Osteocyte (in vitro differentiated cells): ENCODE measurements around the gene ANO6. TPM values are rescaled to one million over a fixed set of nuclear protein-coding genes. Genes with fewer than 3 reads are reported as not detected.
"Not testable (repeated sequence)": the region's sequence is repeated elsewhere in the genome, so short reads cannot be mapped to it uniquely, and the experiment has no call there.

Source experiments
- DNase-seq: peaks from one replicate; pipeline ENCODE4 v3.0.0; 2021; ENCODE audit warnings: mixed read lengths; ENCODE audit not compliant: unreplicated experiment; ENCODE audit errors: extremely low spot score
- H3K27ac Mint-ChIP-seq: one replicate; pipeline ENCODE4 v1.8.0; 2021; ENCODE audit warnings: mild to moderate bottlenecking, mixed read lengths; ENCODE audit not compliant: unreplicated experiment
- H3K27me3 Mint-ChIP-seq: one replicate; pipeline ENCODE4 v1.8.0; 2021; ENCODE audit warnings: mixed read lengths; ENCODE audit not compliant: unreplicated experiment
- H3K36me3 Mint-ChIP-seq: one replicate; pipeline ENCODE4 v1.8.0; 2021; ENCODE audit warnings: mixed read lengths; ENCODE audit not compliant: unreplicated experiment
- H3K4me1 Mint-ChIP-seq: one replicate; pipeline ENCODE4 v1.8.0; 2021; ENCODE audit warnings: mixed read lengths; ENCODE audit not compliant: unreplicated experiment
- H3K4me3 Mint-ChIP-seq: one replicate; pipeline ENCODE4 v1.8.0; 2021; ENCODE audit warnings: mild to moderate bottlenecking, moderate library complexity, mixed read lengths; ENCODE audit not compliant: unreplicated experiment
- H3K9me3 Mint-ChIP-seq: one replicate; pipeline ENCODE4 v1.8.0; 2021; ENCODE audit warnings: mixed read lengths; ENCODE audit not compliant: unreplicated experiment
- total RNA-seq: library from RNA; stranded (reverse); gene quantifications from 2 replicates; pipeline ENCODE4 v1.2.1, GENCODE V29; 2021
- TF ChIP-seq, protein P1 (sequence below): fragments of 200-600 bp; sonication (generic); IDR thresholded peaks from 2 replicates; pipeline ENCODE4 v1.5.0; 2021; ENCODE audit warnings: antibody characterized with exemption, mild to moderate bottlenecking, moderate library complexity

The ANO6 gene
- total RNA-seq, 1 donor from 2014 or later = 65.5 TPM

DNA sequence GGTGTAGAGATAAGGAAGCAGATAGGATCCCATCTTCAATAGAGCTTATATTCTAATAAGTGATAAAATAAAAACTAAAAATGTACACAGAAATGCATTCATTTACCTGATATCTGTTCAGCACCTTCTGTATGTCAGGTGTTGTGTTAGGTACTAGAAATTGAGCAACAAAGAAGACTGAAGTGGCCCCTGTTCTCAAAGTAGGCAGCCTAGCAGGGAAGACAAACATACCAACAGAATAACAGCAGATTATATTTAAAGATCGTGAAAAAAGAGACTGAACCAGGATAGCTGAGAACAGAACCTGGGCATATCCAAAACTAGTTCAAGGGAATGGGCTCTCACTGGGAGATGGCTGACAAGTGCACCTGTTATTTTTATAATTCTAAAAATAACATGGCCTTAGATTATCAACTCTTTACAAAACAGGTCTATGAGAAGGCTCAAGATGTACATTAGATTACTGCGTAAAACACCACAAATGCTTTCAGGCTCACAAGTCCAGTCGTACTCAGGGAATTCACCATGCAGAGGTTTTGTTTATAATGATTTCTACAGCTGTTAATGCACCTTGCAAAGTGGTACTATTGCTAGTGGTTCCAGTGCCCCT, 16.4 kb downstream of the ANO6 start:
- Mint-ChIP-seq H3K27me3 (no peaks in the 10 kb centered on the region), H3K4me1 (peaks cover 56% of the 10 kb centered on the region), H3K36me3 (peaks cover 5% of the 10 kb centered on the region), H3K27ac (peak overlapping the region; percentile 97), H3K9me3 (no peaks in the 10 kb centered on the region), H3K4me3 (no peak overlapping the region)
- TF ChIP-seq, protein P1, sequence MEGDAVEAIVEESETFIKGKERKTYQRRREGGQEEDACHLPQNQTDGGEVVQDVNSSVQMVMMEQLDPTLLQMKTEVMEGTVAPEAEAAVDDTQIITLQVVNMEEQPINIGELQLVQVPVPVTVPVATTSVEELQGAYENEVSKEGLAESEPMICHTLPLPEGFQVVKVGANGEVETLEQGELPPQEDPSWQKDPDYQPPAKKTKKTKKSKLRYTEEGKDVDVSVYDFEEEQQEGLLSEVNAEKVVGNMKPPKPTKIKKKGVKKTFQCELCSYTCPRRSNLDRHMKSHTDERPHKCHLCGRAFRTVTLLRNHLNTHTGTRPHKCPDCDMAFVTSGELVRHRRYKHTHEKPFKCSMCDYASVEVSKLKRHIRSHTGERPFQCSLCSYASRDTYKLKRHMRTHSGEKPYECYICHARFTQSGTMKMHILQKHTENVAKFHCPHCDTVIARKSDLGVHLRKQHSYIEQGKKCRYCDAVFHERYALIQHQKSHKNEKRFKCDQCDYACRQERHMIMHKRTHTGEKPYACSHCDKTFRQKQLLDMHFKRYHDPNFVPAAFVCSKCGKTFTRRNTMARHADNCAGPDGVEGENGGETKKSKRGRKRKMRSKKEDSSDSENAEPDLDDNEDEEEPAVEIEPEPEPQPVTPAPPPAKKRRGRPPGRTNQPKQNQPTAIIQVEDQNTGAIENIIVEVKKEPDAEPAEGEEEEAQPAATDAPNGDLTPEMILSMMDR = no peak
- DNase-seq = no peak

DNA sequence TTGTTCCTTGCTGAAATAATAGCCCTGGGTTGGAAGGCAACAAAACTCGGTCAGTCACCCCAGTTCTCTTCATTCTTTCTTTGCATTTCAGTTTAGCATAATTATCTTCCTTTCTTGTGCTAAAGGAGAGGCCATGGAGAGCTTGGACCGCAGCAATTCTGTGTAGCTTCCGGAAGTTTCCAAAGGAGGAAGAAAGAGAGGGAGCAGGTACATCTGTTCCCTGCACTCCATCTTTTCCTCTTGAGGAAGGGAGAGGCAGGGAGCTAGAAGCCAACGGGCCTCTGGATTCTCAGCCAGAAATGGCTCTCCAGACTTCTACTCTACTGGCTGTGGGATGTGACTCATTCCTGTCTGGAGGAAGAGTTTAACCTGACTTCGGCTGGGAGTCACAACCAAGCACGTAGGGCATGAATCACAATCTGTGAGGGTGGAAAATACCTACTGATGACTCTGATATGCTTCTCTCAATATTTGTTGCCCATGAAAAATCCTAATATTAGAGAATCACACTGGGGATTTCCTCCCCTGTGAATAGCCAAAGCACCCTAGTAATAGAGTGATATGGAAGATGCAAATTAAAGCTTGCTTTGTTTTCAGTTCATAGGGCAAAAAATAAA, 17.0 kb downstream of the ANO6 start:
- Mint-ChIP-seq H3K4me3 (peak overlapping the region; percentile 1), H3K4me1 (peaks cover 56% of the 10 kb centered on the region), H3K27me3 (no peaks in the 10 kb centered on the region), H3K27ac (peak overlapping the region; percentile 97), H3K36me3 (peaks cover 5% of the 10 kb centered on the region), H3K9me3 (no peaks in the 10 kb centered on the region)
- TF ChIP-seq, protein P1 = no peak
- DNase-seq = no peak

DNA sequence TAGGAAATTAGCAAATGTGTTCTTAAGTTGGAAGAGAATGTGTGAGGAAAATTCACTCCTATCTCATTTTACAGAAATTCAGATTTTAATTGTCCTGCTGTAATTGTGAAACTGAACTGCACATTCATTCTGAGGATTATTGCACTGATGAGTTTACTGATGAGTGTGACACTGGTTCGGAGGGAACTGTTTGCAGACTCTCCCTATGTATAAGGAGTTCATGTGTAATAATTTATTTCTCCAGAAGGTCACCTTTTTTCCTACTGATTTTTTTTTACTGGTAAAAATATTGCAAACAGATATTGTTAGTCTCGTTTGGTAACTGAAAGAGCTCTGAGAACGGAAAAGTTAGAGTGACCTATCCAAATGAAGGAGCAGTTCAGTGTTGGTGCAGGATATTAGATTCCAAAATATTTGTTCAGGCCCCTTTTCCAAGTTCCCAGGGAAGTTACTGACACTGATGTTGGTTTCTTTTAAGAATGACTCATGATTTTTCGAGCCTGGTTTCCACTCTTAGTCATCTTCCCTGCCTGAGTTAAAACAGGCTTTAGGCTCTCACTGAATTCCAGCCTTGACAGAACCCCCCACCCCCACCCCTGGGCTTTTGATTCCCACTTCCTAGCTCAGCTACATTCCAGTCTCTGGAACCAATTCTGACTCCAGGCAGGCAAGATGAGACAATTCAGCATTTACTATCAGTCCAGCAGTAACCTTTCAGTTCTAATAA, 18.4 kb downstream of the ANO6 start:
- no peaks in the 10 kb centered on the region for H3K27me3 Mint-ChIP-seq
- H3K27ac Mint-ChIP-seq = peak overlapping the region; percentile 97
- H3K9me3 Mint-ChIP-seq = no peaks in the 10 kb centered on the region
- no peak for DNase-seq
- H3K4me3 Mint-ChIP-seq = peak overlapping the region; percentile 55
- peaks cover 7% of the 10 kb centered on the region for H3K36me3 Mint-ChIP-seq
- H3K4me1 Mint-ChIP-seq = peaks cover 54% of the 10 kb centered on the region
- TF ChIP-seq, protein P1 = no peak

DNA sequence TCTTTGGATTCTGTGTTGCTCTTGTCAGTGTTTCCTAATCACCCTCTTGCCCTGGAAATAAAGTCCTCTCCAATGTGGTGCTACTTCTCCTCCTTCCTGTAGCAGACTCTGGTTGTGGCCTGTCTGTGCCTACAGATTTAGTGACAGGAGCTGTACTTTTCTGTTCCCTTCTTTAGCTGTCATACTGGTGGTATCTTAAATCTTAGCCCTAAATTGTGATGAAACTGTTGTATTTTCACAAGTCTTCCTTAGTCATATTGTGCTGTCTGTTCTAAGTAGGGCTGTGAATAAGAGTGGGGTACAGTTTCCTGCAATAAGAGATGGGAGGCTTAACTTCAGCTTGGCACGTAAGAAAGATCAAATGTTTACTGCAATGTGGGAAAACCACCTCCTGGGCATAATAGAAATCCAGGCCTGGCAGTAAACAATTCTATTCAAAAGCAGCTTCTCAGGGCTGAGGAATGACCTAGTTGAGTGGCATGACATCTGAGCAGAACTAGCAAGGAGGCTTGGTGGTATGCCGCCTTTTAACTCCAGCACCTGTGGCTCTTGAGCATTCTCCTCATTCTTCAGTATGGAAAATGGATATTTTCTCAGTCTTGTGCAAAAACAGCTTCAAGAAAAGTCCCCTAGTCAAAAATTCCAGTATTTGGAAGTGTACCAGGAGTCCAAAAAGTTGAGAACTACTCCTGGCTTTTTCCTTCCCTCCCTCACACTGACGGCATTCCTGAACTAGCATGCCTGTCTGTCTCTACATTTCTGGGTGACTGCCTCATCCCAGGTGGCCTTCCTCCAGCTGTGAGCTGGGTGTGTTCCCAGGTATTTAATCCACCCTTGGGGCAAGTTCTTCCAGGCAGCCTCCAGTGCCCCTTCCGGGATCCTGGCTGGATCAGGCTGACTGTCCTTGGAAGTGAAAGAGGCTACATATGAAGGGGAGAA, 19.5 kb downstream of the ANO6 start:
- Mint-ChIP-seq H3K36me3 (peaks cover 7% of the 10 kb centered on the region), H3K9me3 (no peaks in the 10 kb centered on the region), H3K27ac (peak overlapping the region; percentile 97), H3K27me3 (no peaks in the 10 kb centered on the region), H3K4me1 (peaks cover 54% of the 10 kb centered on the region), H3K4me3 (peak overlapping the region; percentile 55)
- no peak for DNase-seq
- TF ChIP-seq, protein P1 = no peak

DNA sequence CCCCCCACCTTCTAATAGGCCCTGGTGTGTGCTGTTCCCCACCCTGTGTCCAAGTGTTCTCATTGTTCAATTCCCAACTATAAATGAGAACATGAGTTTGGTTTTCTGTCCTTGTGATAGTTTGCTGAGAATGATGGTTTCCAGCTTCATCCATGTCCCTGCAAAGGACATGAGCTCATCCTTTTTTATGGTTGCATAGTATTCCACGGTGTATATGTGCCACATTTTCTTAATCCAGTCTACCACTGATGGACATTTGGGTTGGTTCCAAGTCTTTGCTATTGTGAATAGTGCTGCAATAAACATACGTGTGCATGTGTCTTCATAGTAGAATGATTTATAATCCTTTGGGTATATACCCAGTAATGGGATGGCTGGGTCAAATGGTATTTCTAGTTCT, 20.5 kb downstream of the ANO6 start:
- not testable (repeated sequence) for DNase-seq, H3K27me3 Mint-ChIP-seq, H3K36me3 Mint-ChIP-seq, H3K9me3 Mint-ChIP-seq, H3K4me3 Mint-ChIP-seq
- H3K27ac Mint-ChIP-seq = peak overlapping the region; percentile 62
- H3K4me1 Mint-ChIP-seq = peaks cover 56% of the 10 kb centered on the region
